ENCODE results near the gene MAP4K4.

- TF ChIP-seq POLR2A (IDR thresholded peaks at IDR 0.05; ENCODE audit: low read length) (no peak), GATA1 (IDR thresholded peaks at IDR 0.05; ENCODE audit: low read depth, low read length) (no peak)
Observed at GRCh38 chr2:101852824-101853223, 155.3 kb downstream of the MAP4K4 start.

Measured in erythroblast (primary cell).